GM18909 (cell line): ENCODE results near the gene CPN1.
"Not testable (repeated sequence)": the region's sequence is repeated elsewhere in the genome, so short reads cannot be mapped to it uniquely, and the experiment has no call there.

ENCODE experiments used
- ATAC-seq: cut with Tn5 transposase; IDR thresholded peaks from one replicate; pipeline ENCODE4 v1.9.1; 2021; ENCODE audit warnings: mild to moderate bottlenecking; ENCODE audit not compliant: unreplicated experiment, poor library complexity

CPN1 gene

DNA sequence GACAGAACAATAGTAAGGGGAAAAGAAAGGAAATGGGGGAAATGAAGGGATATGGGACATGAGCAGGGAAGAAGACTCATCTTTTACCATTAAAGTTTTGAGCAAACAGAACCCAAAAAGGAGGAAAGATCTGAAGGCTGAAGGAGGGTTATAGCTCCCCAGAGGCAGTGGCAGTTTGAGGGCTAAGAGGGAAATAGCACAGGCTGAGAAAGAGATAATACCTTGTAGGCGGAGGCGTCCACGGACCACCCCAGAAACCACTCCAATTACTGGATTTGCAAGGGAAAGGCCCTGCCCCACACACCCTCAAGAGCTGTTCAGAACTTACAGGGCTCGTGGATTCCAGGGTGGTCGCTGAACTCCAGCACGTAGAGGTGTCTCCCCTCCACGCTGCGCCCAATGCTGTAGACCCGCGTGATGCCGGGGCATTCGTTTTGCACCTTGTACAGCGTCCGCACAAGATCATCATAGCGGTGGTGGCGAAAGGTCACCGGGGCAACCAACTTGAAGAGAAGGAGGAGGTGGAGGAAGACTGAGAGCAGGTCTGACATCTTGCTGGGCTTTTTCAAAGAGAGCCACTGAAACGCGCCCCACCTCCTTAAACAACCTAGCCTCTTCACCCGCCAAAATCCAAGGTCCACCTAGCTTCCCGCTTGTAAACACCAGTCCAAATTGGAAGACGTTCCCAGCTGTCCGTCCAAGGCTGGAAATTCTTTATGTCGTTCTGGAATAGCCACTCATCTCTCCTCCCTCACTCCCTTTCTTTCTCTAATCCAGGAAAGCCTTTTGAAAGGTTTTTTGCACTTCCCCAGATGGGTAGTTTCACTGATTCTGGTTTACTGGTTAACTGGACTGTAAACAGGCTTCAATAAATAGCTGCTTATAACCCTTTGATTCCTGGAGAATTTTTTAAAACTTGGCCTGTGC, at the start of gene CPN1:
TSS of gene CPN1 (minus strand) at position 795 of the 927 bp plus-strand sequence. CDS start at position 551, 244 bp downstream.
- ATAC-seq = no peak

DNA sequence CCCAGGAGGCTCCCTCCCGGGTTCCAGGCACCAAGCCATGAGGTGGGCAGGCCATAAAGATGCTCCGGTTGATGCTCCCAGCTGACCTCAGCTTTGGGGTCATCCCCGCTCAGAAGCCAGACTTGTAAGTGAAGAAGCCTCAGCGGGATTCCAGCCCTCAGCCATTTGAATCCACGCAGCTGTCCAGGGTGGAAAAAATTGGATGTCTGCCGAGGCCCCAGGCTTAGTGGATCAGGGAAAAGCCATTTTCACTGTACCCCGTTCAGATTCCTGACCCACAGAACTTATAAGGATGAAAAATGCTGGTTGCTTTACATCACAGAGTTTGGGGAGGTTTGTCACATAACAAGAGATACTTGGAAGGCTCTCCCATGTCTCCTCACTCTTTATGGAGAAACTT, 49.2 kb upstream of the CPN1 start:
- ATAC-seq = no peak

DNA sequence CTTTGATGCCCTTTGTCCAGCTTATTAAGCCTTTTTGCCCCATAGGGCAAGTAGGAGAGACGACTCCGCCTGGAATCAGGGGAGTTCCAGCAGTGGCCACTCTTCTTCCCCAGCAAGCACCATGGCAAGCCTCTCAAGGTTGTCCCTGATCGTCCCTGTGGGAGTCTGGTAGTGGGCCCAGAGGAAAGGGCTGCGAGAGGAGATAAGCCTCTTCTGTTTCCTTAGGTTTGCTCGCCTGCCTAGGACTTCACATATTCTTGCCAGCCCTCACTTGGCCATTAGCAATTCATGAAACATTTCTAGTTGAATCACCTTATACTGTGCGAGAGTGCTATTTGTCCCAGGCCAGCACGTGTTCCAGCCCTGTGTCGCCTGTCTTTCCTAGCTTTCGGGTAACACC, 47.8 kb upstream of the CPN1 start:
- no peak for ATAC-seq

DNA sequence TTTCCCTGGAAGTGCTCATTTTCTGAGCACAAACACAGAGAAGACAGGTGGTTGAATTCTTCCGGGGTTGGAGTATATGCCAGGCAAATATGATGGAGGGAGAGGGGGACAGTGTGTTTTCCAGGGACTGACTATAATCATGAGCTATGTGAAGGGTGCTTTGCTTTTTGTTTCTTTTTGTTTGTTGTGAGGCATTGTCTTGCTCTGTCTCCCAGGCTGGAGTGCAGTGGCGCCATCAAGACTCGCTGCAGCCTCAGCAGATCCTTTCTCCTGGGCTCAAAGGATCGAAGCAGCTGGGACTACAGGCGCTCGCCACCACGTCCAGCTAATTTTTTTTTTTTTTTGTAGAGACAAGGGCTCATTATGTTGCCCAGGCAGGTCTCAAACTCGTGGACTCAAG, 47.3 kb upstream of the CPN1 start:
- no peak for ATAC-seq

DNA sequence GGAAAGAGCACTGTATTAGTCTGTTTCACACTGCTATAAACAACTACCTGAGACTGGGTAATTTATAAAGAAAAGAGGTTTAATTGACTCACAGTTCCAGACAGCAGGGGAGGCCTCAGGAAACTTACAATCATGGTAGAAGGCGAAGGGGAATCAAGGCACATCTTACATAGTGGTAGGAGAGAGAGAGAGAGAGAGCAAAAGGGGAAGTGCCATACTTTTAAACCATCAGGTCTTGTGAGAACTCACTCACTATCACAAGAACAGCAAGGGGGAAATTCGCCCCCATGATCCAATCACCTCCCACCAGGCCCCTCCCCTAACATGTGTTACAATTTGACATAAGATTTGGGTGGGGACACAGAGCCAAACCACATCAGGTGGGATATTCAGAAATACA, 43.7 kb upstream of the CPN1 start:
- ATAC-seq = not testable (repeated sequence)

DNA sequence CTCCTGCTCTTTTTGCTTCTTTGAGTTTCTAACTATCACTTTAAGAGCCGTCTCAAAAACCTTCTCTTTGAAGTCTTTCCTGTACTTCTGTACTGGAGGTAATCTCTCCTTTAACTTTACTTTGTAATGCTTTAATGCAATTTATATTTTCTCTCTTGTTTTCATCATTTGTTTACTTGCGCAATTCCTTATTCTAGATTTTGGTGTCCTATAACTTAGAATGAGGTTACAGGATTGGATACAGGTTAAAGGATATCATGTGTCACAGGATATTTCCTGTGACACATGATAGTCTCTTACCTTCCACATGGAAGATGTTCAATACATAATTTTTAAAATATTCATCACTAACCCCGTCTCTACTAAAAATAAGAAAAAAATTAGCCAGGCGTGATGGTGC, 42.4 kb upstream of the CPN1 start:
- ATAC-seq = no peak

DNA sequence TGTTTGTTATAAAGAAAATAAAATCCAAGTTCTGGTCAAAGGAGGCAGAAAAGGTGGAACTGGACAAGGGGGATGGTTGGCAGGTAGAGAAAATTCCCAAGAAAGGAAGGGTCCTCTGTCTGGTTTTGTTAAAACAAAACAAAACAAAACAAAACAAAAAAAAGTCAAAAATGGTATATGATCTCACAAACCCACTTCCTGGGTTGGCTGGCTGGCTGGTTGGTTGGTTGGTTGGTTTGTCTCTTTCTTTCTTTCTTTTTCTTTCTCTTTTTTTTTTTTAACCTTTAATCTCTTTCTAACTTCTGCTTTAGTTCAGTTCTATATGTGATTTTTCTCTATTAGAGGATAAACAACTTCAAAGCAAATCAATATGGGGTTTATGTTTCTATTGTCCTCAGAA, 41.1 kb upstream of the CPN1 start:
- ATAC-seq = no peak

DNA sequence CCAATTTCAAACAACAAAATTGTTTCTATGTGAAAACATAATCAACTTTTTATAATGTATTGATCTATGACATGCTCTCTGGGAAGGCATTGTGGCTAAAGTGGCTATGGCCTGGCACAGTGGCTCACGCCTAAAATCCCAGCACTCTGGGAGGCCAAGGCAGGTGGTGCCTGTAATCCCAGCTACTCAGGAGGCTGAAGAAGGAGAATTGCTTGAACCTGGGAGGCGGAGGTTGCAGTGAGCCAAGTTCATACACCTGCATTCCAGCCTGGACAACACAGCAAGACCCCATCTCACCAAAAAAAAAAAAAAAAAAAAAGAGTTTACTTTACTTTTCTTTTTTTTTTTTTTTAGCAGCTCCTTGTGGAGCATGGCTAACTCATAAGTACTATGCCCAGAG, 38.9 kb upstream of the CPN1 start:
- ATAC-seq = no peak

DNA sequence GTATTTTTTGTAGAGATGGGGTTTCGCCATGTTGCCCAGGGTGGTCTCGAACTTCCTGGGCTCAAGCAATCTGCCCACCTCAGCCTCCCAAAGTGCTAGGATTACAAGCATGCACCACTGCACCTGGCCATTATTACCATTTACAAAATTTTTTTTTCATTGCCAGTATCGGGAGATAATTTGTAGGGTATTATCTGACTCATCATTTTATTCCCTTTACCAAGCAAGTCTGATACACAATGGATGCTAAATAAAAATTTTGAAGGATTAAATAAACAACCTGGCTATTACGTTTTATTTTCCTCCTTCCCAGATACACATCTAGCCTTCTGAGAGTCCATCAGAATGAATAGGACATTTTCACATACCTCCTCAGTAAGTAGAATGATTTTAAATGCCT, 38.1 kb upstream of the CPN1 start:
- no peak for ATAC-seq

DNA sequence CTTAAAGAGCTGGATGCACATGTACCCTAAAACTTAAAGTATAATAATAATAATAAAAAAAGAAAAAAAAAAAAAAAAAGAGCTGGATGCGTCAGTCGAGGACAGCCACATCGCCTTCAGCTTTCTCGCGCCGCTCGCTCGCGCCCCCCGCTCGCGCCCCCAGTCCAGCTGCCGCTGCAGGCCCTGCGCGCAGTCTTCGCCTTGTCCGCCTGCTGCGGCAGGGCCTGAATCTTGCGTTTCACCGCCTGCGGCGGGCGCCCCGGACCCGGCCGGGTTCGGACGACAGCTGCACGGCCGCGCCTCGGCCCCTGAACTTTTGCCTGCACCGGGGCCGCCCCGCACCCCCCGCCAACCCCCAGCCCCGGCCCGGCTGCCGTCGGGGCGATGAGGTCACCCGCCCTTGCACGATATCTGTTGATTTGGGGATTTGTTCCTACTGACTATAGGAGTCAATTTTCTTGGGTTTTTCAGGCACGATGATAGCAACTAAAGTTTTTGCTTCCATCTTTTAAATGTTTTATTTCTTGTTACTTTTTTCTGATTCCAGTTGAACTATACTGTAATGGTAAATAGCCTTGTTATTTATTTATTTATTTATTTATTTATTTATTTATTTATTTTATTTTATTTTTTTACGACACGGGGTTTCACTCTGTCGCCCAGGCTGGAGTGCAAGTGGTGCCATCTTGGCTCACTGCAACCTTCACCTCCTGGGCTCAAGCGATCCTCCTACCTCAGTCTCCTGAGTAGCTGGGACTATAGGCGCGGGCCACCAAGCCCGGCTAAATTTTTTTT, 33.5 kb upstream of the CPN1 start:
- ATAC-seq = no peak

DNA sequence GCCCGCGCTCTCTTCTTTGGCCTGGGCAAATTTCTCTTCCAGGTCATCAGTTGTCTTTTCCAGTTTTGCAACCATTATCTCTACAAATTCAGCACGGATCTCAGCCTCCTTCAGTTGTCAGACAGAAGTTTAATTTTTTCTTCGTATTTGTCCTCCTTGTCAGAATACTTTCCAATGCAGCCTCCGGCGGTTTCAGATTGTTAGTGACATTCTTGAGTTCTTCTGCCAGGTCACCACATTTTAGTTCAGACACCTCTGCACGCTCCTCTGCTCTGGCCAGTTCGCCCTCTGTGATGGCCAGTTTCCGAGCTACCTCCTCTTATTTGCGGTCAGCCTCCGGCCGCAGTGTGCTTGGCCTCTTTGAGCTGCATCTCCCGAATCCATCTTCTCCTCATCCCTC, 32.8 kb upstream of the CPN1 start:
- no peak for ATAC-seq

DNA sequence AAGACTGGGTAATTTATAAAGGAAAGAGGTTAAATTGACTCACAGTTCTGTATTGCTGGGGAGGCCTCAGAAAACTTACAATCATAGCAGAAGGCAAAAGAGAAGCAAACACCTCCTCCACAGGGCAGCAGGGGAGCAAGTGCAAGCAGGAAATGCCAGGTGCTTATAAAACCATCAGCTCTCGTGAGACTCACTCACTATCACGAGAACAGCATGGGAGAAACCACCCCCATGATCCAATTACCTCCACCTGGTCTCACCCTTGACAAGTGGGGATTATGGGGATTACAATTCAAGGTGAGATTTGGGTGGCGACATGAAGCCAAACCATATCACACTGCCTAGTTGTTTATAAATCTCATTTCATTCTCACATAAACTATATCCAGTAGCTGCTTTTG, 28.0 kb upstream of the CPN1 start:
- no peak for ATAC-seq

DNA sequence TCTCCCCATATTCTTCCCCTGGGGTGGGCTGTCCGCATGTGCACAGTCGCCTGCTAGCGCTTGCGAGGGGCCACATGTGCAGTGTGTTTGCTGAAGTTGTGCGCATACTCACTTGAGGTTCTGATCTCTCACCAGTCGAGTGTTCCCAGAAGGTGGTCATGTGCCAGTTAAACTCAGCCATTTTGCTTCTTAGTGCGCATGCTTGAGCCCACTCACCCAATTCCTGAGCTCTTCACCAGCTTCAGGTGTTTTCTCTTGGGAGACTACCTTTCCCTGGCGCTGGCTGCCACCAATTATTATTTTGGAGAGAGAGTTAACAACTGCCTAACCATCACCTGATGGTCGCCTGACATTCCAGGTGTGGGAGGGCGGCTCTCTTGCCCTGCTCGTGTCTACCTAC, 25.2 kb upstream of the CPN1 start:
- no peak for ATAC-seq

DNA sequence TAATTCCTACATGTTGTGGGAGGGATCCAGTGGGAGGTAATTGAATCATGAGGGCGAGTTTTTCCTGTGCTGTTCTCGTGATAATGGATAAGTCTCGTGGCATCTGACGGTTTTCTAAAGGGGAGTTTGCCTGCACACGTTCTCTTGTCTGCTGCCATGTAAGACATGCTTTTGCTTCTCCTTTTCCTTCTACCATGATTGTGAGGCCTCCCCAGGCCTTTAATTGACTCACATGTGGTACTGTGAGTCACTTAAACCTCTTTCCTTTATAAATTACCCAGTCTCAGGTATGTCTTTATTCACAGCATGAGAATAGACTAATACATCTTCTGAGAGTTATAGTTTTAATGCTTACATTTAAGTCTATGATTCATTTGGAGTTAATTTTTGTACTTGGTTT, 22.6 kb upstream of the CPN1 start:
- ATAC-seq = no peak

DNA sequence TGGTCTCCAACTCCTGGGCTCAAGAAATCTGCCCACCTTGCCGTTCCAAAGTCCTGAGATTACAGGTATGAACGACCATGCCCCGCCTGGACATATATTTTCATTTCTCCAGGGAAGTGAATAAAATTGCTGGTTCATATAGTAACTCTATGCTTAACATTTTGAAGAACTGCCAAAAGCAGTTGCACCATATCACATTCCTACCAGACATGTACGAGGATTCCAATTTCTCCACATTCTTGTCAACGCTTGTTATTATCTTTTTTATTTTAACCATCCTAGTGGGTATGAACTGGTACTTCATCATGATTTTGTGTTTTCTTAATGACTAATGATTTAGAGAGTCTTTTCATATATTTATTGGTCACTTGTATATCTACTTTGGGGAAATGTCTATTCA, 21.9 kb upstream of the CPN1 start:
- ATAC-seq = no peak

DNA sequence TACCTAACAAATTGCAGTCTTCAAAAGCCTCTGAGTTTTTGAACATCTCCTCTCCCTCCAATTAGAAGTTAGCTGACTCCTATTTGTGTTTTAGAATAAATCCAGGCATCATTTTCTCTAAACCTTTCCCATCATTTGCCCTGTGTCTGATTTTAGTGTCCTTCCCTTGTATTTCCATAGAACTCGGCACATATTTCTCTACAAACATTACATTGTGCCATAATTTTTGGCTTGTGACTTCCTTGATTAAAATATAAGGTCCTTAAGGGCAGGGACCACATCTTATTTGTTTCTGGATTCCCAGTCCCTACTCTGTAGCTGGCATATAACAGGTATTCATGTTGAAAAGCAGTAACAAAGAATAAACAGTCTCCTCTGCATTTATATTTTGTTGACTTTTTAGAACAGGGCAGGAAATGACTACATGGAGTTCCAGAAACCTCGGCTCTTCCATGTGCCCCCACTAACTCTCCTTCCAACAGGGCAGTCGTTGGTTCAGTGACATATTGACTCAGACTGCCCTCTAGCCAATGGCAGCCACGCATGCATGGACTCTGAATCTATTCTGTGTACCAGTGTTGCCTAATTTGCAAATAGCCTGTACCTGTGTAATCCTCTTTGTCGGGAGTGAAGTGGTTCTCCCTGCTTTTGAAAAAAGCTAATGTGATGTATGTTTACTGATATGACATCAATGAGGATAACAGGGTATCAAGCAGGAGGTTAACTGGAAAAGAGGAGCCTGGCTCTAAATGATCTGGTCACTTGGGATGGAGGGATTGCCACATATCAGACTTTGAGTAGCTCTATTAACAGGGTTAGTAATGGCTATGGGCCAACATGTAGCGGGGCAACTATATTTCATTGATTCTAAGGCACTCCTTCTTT, 19.8 kb upstream of the CPN1 start:
- no peak for ATAC-seq

DNA sequence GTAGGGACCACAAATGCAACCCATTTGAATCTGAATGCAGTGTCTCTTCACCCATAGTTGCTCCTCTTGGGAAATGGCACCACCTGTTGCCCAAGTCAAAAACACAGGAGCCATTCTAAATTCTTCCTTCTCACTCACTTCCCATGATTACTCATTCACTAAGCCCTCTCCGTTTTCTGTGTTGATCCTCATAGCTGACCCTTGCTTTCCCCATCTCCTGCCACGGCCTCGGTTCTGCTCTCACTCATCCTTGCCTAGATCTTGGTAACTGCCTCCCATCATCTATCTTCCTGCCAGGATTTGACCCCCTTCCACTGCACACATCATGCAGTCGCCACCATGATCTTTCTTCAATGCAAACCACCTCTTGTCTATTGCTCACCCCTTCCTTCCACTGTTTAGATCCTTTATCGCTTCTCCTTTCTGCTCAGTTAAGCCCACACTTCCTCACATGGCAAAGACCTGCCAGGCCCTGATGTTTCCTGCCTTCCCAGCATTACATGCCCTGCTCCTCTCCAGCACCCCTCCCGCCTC, 19.0 kb upstream of the CPN1 start:
- ATAC-seq = no peak

DNA sequence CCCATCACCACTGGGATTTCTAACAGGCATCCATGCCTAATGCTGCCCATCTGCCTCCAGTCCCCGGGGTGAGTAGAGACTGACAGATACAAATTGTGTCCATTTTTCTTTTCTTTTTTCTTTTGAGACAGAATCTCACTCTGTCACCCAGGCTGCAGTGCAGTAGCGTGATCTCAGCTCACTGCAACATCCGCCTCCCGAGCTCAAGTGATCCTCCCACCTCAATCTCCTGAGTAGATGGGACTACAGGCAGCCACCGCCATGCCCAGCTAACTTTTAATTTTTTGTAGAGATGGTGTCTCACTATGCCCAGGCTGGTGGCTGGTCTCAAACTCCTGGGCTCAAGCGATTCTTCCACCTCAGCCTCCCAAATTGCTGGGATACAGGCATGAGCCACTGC, 7.6 kb upstream of the CPN1 start:
- ATAC-seq = no peak

DNA sequence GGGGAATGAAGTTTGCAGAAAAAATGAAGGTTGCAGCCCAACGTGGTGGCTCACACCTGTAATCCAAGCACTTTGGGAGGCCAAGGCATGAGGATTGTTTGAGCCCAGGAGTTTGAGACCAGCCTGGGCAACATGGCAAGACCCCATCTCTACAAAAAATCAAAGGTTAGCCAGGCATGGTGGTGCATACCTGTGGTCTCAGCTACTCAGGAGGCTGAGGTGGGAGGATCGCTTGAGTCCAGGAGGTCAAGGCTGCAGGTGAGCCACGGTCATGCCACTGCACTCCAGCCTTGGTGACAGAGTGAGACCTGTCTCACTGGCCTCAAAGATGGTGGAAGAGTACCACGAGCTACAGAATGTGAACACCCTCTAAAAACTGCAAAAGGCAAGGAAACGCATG, 5.0 kb upstream of the CPN1 start:
- not testable (repeated sequence) for ATAC-seq

DNA sequence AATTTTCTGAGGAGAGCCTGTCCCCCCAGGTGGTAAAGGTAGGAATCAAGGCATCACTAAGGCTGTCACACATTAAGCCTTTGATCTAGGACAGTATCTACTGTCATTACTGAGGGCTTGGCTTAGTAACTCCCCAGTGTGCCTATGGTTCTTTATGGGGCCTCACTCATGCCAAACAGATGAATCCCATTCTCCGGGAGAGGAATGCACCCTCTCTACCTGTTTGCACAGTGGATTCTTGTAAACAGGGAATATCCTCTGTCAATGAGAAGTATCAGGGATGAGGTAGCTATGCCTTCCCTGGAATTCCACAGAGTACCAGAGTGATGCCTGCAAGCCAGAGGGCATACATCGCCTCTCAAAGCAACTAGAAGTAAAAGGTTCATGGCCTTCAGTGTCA, 3.9 kb upstream of the CPN1 start:
- ATAC-seq = no peak
